A673 (cell line): ENCODE data around the gene UQCRC1.

Experiments
- CTCF ChIP-seq: fragments of 300-800, 200-600 bp; sonication (generic); conservative IDR thresholded peaks from 2 replicates; pipeline ENCODE4 v1.5.1; 2017; ENCODE audit warnings: low read depth, mild to moderate bottlenecking, antibody characterized with exemption, low read length, moderate library complexity, mixed read lengths
- EZH2 ChIP-seq: fragments of 200-600 bp; sonication (generic); IDR thresholded peaks from 2 replicates; pipeline ENCODE4 v1.6.1; 2017; ENCODE audit warnings: borderline replicate concordance, low read depth, mild to moderate bottlenecking, mixed read lengths, antibody characterized with exemption, low read length; ENCODE audit not compliant: poor library complexity, severe bottlenecking

- no peak for TF ChIP-seq CTCF
- TF ChIP-seq EZH2, result no peak
Observed at GRCh38 chr3:48601622-48601994, 7.8 kb downstream of the UQCRC1 start.
